ENCODE measurements around the gene SMG6.
"Not testable (repeated sequence)": the region's sequence is repeated elsewhere in the genome, so short reads cannot be mapped to it uniquely, and the experiment has no call there.

Gene SMG6

GRCh38 chr17:2264067-2264860 lies 39.3 kb downstream of the SMG6 start:
- H3K4me3 ChIP-seq (ENCODE audit: low read depth, low read length): no peak overlapping the region

- H3K4me3 ChIP-seq (ENCODE audit: low read depth, low read length): no peak overlapping the region
Measured at GRCh38 chr17:2263183-2264066, 40.2 kb downstream of the SMG6 start.

GRCh38 chr17:2262135-2262587 lies 41.4 kb downstream of the SMG6 start:
- no peak overlapping the region for H3K4me3 ChIP-seq (ENCODE audit: low read depth, low read length)

GRCh38 chr17:2259769-2260536 lies 43.6 kb downstream of the SMG6 start:
- H3K4me3 ChIP-seq (ENCODE audit: low read depth, low read length): no peak overlapping the region

GRCh38 chr17:2258830-2259229 lies 44.8 kb downstream of the SMG6 start:
- H3K4me3 ChIP-seq (ENCODE audit: low read depth, low read length): not testable (repeated sequence)

GRCh38 chr17:2253768-2254406 lies 49.7 kb downstream of the SMG6 start:
- H3K4me3 ChIP-seq (ENCODE audit: low read depth, low read length): no peak overlapping the region

GRCh38 chr17:2253362-2253761 lies 50.2 kb downstream of the SMG6 start:
- H3K4me3 ChIP-seq (ENCODE audit: low read depth, low read length): no peak overlapping the region

- no peak overlapping the region for H3K4me3 ChIP-seq (ENCODE audit: low read depth, low read length)
Measured at GRCh38 chr17:2251098-2251497, 52.5 kb downstream of the SMG6 start.

- no peak overlapping the region for H3K4me3 ChIP-seq (ENCODE audit: low read depth, low read length)
Measured at GRCh38 chr17:2250140-2251095, 53.2 kb downstream of the SMG6 start.

GRCh38 chr17:2247005-2247404 lies 56.6 kb downstream of the SMG6 start:
- H3K4me3 ChIP-seq (ENCODE audit: low read depth, low read length): no peak overlapping the region

- H3K4me3 ChIP-seq (ENCODE audit: low read depth, low read length): no peak overlapping the region
Measured at GRCh38 chr17:2244545-2245525, 58.8 kb downstream of the SMG6 start.

GRCh38 chr17:2243953-2244352 lies 59.6 kb downstream of the SMG6 start:
- no peak overlapping the region for H3K4me3 ChIP-seq (ENCODE audit: low read depth, low read length)

- no peak overlapping the region for H3K4me3 ChIP-seq (ENCODE audit: low read depth, low read length)
Measured at GRCh38 chr17:2241823-2242222, 61.8 kb downstream of the SMG6 start.

GRCh38 chr17:2240541-2240940 lies 63.0 kb downstream of the SMG6 start:
- no peak overlapping the region for H3K4me3 ChIP-seq (ENCODE audit: low read depth, low read length)

- no peak overlapping the region for H3K4me3 ChIP-seq (ENCODE audit: low read depth, low read length)
Measured at GRCh38 chr17:2239882-2240430, 63.6 kb downstream of the SMG6 start.

- H3K4me3 ChIP-seq (ENCODE audit: low read depth, low read length): no peak overlapping the region
Measured at GRCh38 chr17:2239170-2239551, 64.4 kb downstream of the SMG6 start.

GRCh38 chr17:2238432-2239169 lies 65.0 kb downstream of the SMG6 start:
- H3K4me3 ChIP-seq (ENCODE audit: low read depth, low read length): no peak overlapping the region
